Measurements from ENCODE around the gene ZBTB21. TPM values are rescaled to one million over a fixed set of nuclear protein-coding genes. Genes with fewer than 3 reads are reported as not detected.

Gene ZBTB21
- total RNA-seq, 4 donors from 2014 or later: 16.3 to 33.5 (median 18.6) TPM

DNA sequence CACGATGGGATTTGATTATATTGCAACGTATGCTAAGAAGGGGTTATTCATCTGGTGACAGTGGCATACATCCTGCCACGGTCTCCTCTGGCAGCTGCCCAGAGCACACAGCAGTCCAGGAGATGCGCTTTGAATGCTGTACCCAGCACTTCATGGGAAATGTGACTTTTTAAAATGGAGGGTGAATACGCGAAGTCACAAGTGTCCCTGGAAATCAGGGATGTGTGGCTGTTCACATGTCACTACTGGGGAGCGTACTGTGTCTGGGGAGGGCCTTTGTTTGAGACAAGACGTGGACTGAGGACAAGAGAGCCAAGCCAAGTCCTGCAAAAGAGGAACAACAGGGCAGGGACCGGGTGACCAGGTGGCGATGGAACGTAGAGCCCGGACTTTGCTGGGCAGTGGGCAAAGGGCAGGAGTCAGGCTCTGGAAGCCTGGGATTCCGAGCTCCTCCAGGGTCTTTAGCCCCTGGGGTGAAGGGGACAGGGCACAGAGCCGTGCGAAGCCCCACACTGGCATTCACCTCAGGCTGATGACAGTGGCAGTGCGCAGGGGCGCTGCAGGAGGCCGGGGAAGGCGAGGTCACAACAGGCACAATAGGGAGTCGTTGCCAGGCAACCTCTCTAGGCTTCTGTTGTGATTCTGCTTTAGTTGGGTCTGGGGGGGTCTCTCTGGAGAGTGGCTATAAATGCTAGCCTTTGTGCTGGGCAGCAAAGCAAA lies 11.4 kb upstream of the ZBTB21 start:
- TF ChIP-seq POLR2A (IDR thresholded peaks at IDR 0.05): no peak
- TF ChIP-seq, protein P1, sequence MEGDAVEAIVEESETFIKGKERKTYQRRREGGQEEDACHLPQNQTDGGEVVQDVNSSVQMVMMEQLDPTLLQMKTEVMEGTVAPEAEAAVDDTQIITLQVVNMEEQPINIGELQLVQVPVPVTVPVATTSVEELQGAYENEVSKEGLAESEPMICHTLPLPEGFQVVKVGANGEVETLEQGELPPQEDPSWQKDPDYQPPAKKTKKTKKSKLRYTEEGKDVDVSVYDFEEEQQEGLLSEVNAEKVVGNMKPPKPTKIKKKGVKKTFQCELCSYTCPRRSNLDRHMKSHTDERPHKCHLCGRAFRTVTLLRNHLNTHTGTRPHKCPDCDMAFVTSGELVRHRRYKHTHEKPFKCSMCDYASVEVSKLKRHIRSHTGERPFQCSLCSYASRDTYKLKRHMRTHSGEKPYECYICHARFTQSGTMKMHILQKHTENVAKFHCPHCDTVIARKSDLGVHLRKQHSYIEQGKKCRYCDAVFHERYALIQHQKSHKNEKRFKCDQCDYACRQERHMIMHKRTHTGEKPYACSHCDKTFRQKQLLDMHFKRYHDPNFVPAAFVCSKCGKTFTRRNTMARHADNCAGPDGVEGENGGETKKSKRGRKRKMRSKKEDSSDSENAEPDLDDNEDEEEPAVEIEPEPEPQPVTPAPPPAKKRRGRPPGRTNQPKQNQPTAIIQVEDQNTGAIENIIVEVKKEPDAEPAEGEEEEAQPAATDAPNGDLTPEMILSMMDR (IDR thresholded peaks at IDR 0.05): no peak

DNA sequence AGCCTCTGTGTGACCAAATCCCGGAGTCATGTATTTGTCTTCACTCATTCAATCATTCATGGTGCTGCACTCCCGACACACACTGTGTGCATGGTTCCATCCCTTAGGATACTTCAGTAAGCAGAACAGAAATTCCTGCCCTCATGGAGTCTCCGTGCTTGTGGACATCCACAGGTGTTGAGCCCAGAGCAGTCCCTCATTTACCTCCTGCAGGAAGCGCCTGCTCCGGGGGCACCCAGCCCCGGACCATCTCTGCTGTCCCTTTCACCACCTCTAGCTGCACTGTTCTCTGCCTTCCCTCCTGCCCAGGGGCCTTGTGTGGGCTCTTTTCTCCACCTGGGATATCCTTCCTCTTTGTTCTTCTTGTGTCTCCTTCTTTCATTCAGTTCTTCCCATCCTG lies 9.5 kb upstream of the ZBTB21 start:
- no peaks in the 10 kb centered on the region for H3K9me3 ChIP-seq
- H3K36me3 ChIP-seq: no peaks in the 10 kb centered on the region
- H3K27me3 ChIP-seq: no peaks in the 10 kb centered on the region
- WGBS, 2 donors: 73 to 95% methylated on average over 6 of the region's 6 CpGs
- intact Hi-C loops (cut with DNase I): no loop called here
- no peak overlapping the region for H3K27ac ChIP-seq
- DNase-seq: no peak
- H3K4me3 ChIP-seq (replicated peaks in 1 of 3): no peak overlapping the region
- TF ChIP-seq, protein P1 (IDR thresholded peaks at IDR 0.05): no peak
- TF ChIP-seq POLR2A (IDR thresholded peaks at IDR 0.05): no peak
- no peaks in the 10 kb centered on the region for H3K4me1 ChIP-seq

More for the DNA sequence above, 11.4 kb upstream of the ZBTB21 start:
- H3K4me3 ChIP-seq (replicated peaks in 1 of 3): no peak overlapping the region
- H3K27ac ChIP-seq: no peak overlapping the region
- intact Hi-C loops (cut with DNase I): no loop called here
- DNase-seq: no peak
- no peaks in the 10 kb centered on the region for H3K9me3 ChIP-seq
- no peaks in the 10 kb centered on the region for H3K4me1 ChIP-seq
- no peaks in the 10 kb centered on the region for H3K27me3 ChIP-seq
- 53 to 56% methylated on average over 18 to 20 of the region's 20 CpGs for WGBS, 2 donors
- no peaks in the 10 kb centered on the region for H3K36me3 ChIP-seq

DNA sequence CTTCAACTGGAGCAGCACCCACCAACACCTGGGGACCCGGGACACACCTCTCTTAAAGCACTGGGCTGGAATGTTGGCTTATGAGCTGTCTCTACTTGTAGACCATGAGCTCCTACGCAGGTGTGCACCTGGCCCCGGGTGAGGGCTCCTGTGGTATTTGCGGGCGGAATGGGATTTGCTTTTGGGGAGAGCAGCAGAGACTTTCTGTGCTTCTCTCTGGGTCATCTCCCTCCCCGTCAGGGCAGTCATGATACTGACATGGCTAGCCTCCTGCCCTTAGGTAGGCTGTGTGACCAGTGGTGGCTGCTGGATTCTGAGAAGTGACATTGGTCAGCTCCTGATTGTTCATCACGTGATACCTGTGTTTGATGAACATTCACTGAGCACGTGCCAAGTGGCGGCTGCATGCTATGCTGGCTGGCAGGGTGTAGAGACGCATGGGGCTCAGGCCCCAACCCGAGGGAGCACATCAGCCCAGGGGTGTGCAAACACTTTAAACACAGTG lies 9.0 kb upstream of the ZBTB21 start:
- 74 to 91% methylated on average over 9 of the region's 11 CpGs for WGBS, 2 donors
- no peak overlapping the region for H3K4me3 ChIP-seq (replicated peaks in 1 of 3)
- no peaks in the 10 kb centered on the region for H3K36me3 ChIP-seq
- TF ChIP-seq, protein P1 (IDR thresholded peaks at IDR 0.05): no peak
- no peak for TF ChIP-seq POLR2A (IDR thresholded peaks at IDR 0.05)
- intact Hi-C loops (cut with DNase I): no loop called here
- H3K9me3 ChIP-seq: no peaks in the 10 kb centered on the region
- no peak for DNase-seq
- no peaks in the 10 kb centered on the region for H3K27me3 ChIP-seq
- no peak overlapping the region for H3K27ac ChIP-seq
- H3K4me1 ChIP-seq: no peaks in the 10 kb centered on the region

DNA sequence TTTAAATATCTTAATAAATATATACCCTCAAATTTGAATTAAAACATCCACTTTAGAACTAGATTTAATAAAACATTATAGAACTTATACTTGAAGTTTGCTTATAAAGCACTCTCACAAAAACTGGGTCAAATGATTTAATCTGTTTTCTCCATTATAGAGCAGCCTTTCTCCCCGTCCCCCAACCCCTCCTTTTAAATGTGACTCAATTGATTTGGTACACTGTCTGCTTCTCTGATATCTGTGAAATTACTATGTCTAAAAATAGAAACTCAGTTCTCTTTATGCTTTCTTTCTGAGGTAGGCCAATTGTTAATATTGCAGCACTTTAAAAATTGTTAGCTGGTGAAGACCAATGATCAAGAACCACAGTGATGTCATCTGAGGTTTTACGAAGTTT lies 6.9 kb upstream of the ZBTB21 start:
- H3K4me1 ChIP-seq: no peaks in the 10 kb centered on the region
- intact Hi-C loops (cut with DNase I): no loop called here
- DNase-seq: no peak
- 88 to 91% methylated on average over 2 of the region's 2 CpGs for WGBS, 2 donors
- no peaks in the 10 kb centered on the region for H3K36me3 ChIP-seq
- no peaks in the 10 kb centered on the region for H3K9me3 ChIP-seq
- H3K4me3 ChIP-seq (replicated peaks in 1 of 3): no peak overlapping the region
- H3K27ac ChIP-seq: no peak overlapping the region
- H3K27me3 ChIP-seq: no peaks in the 10 kb centered on the region
- no peak for TF ChIP-seq POLR2A (IDR thresholded peaks at IDR 0.05)

DNA sequence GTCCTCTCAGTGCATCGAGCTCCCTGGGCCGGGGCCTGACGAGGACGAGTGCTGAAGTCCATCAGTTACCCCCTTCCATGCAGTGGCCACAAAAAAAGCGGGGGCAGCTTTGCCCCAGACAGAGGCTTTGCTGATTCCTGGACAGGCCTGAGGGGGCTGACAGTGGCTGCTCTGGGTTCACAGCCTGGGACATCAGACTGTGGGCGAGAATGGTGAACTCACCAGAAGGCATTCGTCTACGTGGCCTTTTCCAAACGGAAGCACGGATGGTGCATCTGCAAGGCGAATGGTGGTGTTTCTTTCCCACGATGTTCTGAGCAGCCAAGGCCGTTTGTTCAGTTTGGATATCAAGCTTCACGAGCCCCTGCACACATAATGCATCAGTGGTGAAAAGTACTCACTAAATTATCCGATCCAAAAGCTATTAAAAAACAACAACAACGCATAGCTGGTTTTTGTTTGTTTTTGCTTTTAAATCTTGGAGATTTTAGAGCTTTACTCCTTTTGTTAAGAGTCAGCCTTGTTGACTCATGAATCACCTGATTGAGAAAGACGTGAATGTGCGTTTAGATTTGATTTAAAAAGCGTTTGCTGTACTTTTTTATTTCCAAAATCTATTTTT lies 6.3 kb upstream of the ZBTB21 start:
- H3K4me1 ChIP-seq: no peaks in the 10 kb centered on the region
- intact Hi-C loops (cut with DNase I): no loop called here
- no peak for DNase-seq
- TF ChIP-seq, protein P1 (IDR thresholded peaks at IDR 0.05): no peak
- TF ChIP-seq POLR2A (IDR thresholded peaks at IDR 0.05): no peak
- H3K36me3 ChIP-seq: no peaks in the 10 kb centered on the region
- no peak overlapping the region for H3K27ac ChIP-seq
- no peak overlapping the region for H3K4me3 ChIP-seq (replicated peaks in 1 of 3)
- H3K27me3 ChIP-seq: no peaks in the 10 kb centered on the region
- 88 to 90% methylated on average over 19 of the region's 19 CpGs for WGBS, 2 donors
- H3K9me3 ChIP-seq: no peaks in the 10 kb centered on the region

Data from thyroid gland (tissue), 4 donors.